Fibroblast of lung (primary cell): ENCODE results near the gene XYLT1.

Experiments
- EZH2 ChIP-seq: IDR thresholded peaks from 2 replicates; pipeline ENCODE4 v1.5.1; 2012; ENCODE audit warnings: low read length, control low read depth, mild to moderate bottlenecking; ENCODE audit errors: missing control alignments
- TF ChIP-seq, protein P1 (sequence below), 2 donors: IDR thresholded peaks in 1 of 2; conservative IDR thresholded peaks in 1 of 2; 1 replicate in 1 of 2; 2 replicates in 1 of 2; pipeline ENCODE4 v1.5.1; 2011 to 2012; ENCODE audit warnings: low read length in 2 of 2, control low read depth in 1 of 2, inconsistent platforms in 1 of 2, low read depth in 1 of 2, mild to moderate bottlenecking in 1 of 2

DNA sequence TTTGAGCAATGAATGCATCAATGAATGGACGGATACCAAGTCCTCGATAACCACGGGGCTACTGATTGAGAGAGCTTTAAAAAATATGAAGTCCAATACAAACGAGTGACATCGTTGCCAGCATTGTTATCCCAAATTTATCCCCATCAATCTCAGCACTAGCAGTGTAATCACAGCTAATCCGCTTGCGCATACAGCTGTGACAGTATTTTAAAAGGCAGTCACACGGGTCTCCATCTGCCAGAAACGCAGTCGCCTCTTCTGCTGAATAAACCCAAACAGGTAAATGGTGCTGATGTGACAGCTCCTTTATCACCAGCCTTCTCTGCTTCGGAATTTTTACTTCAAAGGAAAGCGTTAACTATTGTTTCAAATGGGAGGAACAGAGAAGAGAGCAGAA, 311.1 kb downstream of the XYLT1 start:
- TF ChIP-seq, protein P1, sequence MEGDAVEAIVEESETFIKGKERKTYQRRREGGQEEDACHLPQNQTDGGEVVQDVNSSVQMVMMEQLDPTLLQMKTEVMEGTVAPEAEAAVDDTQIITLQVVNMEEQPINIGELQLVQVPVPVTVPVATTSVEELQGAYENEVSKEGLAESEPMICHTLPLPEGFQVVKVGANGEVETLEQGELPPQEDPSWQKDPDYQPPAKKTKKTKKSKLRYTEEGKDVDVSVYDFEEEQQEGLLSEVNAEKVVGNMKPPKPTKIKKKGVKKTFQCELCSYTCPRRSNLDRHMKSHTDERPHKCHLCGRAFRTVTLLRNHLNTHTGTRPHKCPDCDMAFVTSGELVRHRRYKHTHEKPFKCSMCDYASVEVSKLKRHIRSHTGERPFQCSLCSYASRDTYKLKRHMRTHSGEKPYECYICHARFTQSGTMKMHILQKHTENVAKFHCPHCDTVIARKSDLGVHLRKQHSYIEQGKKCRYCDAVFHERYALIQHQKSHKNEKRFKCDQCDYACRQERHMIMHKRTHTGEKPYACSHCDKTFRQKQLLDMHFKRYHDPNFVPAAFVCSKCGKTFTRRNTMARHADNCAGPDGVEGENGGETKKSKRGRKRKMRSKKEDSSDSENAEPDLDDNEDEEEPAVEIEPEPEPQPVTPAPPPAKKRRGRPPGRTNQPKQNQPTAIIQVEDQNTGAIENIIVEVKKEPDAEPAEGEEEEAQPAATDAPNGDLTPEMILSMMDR (conservative IDR thresholded peaks at IDR 0.05 in 1 of 2, IDR thresholded peaks at IDR 0.05 in 1 of 2; ENCODE audit: low read depth in 1 of 2, low read length in 2 of 2), result no peak
- no peak for TF ChIP-seq EZH2
